ENCODE results near the gene EDN1. TPM values are rescaled to one million over a fixed set of nuclear protein-coding genes. Genes with fewer than 3 reads are reported as not detected.
"Not testable (repeated sequence)": the region's sequence is repeated elsewhere in the genome, so short reads cannot be mapped to it uniquely, and the experiment has no call there.

EDN1 gene
- total RNA-seq, 1 experiment from 2014 or later: 0.98 TPM

GRCh38 chr6:12324099-12324498 lies 33.9 kb downstream of the EDN1 start:
- peak; percentile 71 for DNase-seq (ENCODE audit: low read depth)

DNA sequence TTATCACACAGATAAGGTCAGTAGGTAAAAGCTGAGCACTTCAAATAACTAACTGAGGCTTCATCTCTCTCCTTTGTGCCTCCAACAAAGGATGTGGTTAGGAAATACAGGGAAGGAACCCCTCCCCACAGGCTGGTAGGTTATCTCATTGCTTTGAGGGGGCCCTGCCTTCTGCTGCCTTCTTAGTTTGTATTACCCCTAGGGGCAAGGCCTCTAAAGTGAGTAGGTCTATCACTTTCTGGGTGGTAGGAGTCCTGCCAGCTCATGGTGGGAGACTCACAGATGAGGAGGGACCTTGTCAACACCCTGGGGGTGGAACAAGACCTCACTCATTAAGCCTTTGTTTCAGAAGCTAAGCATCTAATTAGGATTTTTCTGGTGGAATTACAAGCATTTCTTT lies 34.6 kb downstream of the EDN1 start:
- DNase-seq (ENCODE audit: low read depth): no peak

DNA sequence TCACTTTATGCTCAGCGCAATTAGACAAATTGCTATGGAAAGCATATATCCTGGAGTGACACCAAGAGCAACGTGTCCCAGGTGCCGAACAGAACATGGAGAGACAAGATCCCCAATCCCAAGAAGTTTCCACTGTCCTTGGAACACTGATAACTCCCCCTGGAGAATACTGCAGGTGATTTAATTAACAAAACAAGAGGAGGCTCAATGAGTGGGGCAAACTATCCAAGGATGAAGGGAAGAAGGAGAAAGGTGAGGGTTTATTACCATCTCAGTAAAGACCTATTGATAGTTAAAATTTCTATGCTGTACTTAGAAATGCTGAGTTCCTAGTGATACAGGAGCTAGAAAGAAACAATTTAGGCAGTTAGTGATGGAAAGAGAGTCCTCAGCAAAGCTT lies 35.7 kb downstream of the EDN1 start:
- no peak for DNase-seq (ENCODE audit: low read depth)

DNA sequence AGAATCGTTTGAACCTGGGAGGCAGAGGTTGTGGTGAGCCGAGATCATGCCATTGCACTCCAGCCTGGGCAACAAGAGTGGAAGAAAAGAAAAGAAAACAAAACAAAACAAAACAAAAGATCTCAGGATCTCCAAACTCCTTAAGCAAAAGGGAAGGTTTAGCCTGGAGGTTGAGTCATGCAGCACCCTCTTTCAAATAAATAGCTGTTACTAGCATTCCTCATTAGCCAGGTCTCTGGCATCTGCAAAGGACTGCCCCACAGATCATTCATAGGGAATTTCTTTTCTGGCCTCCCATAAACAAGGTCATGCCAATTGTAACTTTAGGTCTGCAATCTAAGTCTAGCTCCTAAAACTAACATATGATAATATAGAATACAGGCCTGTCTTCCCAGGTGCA lies 37.2 kb downstream of the EDN1 start:
- DNase-seq (ENCODE audit: low read depth): peak; percentile 20

DNA sequence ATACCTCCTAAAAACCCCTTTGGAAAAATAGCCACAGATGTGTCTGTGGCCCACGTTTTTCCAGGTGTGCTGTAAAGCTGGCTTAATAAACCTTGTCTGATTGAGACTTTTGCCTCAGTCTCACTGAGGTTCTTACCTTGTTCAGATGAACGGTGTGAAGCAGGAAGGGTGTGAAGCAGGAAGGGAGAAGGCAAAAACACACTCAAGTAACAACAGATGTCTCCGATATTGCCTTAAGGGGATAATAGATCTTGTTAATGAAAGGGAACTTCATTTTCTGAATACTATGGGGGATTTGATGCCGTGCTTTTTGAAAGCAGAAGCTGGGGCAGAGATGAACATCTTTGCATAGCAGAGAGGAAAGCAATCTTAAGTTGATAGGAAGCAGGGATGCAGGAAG lies 37.8 kb downstream of the EDN1 start:
- no peak for DNase-seq (ENCODE audit: low read depth)

GRCh38 chr6:12328701-12329100 lies 38.5 kb downstream of the EDN1 start:
- DNase-seq (ENCODE audit: low read depth): no peak

DNA sequence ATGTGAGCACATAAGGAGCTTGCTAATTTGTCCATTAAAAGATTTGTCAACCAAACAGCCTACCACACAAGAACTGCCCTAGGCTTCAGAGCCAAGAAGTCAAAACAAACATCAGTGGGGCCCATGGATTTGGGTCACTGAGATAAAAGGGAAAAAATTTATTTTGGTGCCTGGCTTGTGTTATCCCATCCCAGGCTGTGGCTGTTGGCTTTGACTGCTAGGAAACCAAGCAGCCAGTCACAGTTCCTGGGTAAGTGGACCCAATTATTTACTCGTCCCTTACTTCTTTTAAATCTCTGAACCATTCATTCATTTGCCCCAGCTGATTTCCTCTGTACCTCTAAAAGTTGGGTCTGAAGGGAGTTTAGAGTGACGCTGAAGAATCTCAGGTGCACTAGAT lies 41.3 kb downstream of the EDN1 start:
- no peak for DNase-seq (ENCODE audit: low read depth)

GRCh38 chr6:12331951-12332749 lies 42.0 kb downstream of the EDN1 start:
- no peak for DNase-seq (ENCODE audit: low read depth)

- not testable (repeated sequence) for DNase-seq (ENCODE audit: low read depth)
Measured at GRCh38 chr6:12332750-12333079, 42.6 kb downstream of the EDN1 start.

DNA sequence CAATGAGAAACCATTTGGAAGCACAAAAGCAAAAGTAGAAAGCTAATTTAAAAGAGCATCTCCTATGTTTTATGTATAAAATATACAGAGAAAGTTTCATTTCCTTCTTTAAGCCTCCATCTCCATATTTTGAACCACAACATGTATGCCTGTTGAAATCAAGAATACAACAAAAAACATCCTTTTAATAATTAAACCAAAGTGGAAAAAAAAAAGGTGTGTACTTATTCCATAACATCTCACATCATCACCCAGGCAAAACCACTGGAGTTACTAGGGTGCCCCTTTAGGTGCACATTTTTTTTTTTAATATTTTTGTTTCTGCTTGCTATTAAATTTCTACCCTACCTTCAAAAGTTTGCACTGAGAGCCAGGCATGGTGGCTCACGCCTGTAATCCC lies 43.0 kb downstream of the EDN1 start:
- DNase-seq (ENCODE audit: low read depth): no peak

DNA sequence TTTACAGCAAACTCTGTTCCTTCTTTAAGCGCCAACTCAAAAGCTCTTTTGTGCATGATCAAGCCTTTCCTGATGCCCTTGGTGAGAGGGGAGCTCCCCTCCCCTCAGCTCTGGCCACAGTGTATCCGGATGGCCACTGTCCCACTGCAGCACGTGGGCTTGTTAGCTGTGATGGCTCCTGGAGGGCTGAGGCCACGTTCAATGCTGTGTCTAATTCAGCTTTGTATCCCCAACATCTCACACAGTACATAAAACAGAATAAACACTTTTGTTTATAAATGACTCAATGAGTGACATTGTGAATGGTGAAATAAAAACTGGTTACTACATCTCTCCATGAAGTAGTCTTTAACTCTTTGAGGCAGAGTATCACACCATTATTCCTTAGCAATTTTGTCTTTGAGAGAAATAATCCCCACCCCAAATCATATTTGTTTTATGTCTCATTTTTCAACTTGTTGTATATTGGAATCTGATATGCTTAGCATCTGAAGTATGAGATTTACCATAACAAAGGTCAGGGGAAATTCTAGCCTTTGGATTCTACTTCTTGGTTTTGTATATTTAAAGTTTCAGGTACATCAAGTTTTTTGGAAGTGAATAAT lies 44.5 kb downstream of the EDN1 start:
- DNase-seq (ENCODE audit: low read depth): no peak

GRCh38 chr6:12335131-12335527 lies 45.0 kb downstream of the EDN1 start:
- no peak for DNase-seq (ENCODE audit: low read depth)

DNA sequence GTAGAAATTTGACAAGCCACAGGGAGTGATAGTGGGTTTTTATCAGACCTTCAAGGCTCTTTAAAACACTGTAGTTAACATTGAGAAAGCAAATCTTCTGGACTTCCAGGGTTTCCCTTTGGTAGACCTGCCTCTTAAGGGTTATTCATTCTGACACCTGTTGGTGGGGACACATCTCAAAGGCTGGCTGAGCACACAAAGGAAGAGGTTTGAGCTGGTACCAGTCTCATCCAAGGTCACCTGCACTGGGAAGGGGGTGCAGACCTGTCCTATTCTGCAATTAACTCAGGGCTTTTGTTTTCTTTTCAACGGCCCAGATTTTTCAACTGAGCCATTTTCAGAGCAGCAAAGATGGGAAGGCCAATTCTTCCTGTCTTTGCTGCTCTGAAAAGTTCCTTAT lies 45.6 kb downstream of the EDN1 start:
- DNase-seq (ENCODE audit: low read depth): no peak

- no peak for DNase-seq (ENCODE audit: low read depth)
Measured at GRCh38 chr6:12336121-12336971, 46.2 kb downstream of the EDN1 start.

DNA sequence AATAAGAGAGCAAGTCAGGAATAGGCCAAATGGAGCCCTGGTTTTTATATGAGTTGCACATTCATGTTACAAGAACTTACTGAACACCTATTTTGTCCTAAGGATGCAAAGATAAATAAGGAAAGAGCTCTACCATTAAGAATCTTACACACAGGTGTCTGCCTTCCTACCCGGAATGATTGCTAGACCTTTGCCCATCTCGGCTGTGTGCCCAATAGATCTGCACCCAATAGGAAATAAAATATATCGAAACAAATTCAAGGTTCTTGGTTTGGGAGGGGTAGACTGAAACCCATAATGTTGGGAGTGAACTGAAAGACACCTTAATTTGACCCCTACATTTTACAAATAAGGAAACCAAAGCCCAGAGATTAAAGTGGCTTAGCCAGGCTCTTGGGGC lies 48.9 kb downstream of the EDN1 start:
- DNase-seq (ENCODE audit: low read depth): no peak

GRCh38 chr6:12339808-12340487 lies 49.8 kb downstream of the EDN1 start:
- no peak for DNase-seq (ENCODE audit: low read depth)

DNA sequence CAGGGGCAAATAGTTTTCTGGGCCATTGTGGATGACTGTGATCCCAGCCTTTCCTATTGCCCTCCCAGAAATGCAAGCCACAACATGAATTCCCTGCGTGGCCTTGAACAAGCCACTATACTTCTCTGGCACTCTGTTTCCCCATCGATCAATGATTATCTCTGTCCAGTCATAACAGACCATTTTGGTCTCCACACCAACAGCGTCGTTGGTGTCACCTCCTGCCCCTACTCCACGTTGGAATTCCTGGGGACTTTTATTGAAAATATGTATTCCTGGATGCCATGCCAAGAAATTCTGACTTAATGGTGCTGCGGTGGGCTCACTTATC lies 50.3 kb downstream of the EDN1 start:
- no peak for DNase-seq (ENCODE audit: low read depth)

DNA sequence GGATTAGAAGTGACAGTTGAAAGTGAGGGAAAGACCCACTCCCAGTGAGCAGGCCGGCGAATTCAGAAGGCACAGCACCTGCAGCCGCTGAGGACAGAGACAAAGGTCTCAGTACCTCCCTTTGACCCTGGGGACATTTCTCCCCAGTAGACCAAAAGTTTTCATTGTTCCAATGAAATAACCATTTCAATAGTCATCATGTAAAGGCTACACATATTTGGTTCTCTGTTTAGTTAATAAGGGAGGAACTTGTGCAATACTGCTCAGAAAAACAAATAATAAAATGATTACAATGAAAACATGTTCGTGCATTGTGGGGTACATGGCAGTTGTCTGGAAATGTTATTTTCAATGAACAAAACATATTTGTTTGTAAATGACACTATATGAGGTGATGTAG lies 52.5 kb downstream of the EDN1 start:
- DNase-seq (ENCODE audit: low read depth): no peak

DNA sequence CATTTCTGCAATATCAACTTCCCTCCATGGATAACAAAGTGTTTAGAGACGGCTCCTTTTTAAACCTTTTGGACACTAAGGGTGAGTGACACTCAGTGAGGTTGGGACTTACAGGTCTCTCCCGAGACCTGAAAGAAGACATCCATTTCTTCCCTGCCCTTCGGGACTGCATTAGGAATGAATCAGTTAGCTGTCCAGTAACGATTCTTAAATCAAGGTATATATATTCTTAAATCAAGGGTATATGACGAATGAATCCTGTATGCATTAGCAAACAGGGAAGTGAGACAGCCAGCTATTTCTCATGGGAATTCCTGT lies 52.9 kb downstream of the EDN1 start:
- DNase-seq (ENCODE audit: low read depth): no peak

GRCh38 chr6:12343440-12344162 lies 53.4 kb downstream of the EDN1 start:
- DNase-seq (ENCODE audit: low read depth): no peak

- no peak for DNase-seq (ENCODE audit: low read depth)
Measured at GRCh38 chr6:12344296-12344695, 54.1 kb downstream of the EDN1 start.

All from LHCN-M2 (cell line).